Measurements from ENCODE around the gene AFG3L2.

- TF ChIP-seq EZH2 (IDR thresholded peaks at IDR 0.05) (no peak), POLR2AphosphoS5 (IDR thresholded peaks at IDR 0.05; ENCODE audit: borderline replicate concordance, low read depth, low read length) (no peak)
These were observed 74.5 kb downstream of the AFG3L2 start for GRCh38 chr18:12302391-12303147.

Measured in SK-N-MC (cell line).